Measurements from ENCODE around the gene OTOF. TPM values are rescaled to one million over a fixed set of nuclear protein-coding genes. Genes with fewer than 3 reads are reported as not detected.

Gene OTOF
- total and polyA plus RNA-seq, 9 of the 15 experiments (the other 6 are each of a cell fraction or from before 2014, with no cell fraction given), result 0.03 to 0.11 (median 0.06) TPM; not detected in 5

DNA sequence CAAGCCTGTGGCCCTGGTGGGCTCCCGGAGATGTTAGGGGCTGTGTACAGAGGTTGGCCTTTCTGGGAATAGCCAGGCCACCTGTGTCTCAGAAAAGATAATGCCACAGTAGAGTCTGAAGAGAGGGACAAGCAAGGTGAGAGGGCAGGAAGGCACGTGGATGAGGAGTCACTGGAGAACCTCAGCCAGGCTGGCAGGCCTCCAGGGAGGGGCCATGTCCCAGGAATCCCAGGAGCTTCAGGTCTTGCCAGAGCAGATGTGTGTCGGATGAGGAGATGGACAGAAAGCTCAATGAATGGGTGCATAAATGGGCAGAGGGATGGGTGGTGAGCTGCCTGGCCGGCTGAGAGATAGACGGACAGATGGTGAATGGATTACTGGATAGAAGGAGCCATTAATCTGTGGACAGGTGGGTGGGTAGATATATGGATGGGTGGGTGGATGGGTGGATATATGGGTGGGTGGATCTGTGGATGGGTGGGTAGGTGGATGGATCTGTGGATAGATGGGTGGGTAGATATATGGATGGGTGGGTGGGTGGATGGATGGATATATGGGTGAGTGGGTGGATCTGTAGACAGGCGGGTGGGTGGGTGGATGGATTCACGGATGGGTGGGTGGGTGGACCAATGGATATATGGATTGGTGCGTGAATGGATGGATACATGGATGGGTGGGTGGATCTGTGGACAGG lies 7.9 kb upstream of the OTOF start:
- Histone ChIP-seq H3K9ac (ENCODE audit: insufficient read depth in 1 of 2, low read depth in 2 of 2, low read length in 2 of 2) (no peak overlapping the region), H3K9me3 (replicated peaks; ENCODE audit: control insufficient read depth, insufficient read depth, low read depth, low read length) (no peaks in the 10 kb centered on the region; the same call in 1 of the 2 replicates), H2AFZ (ENCODE audit: low read depth, low read length) (no peak overlapping the region), H3K4me2 (ENCODE audit: insufficient read depth, low read length) (no peak overlapping the region), H3K4me1 (replicated peaks in 1 of 2; ENCODE audit: control insufficient read depth in 2 of 2, insufficient read depth in 2 of 2, low read length in 2 of 2) (peaks cover 0 to 11% of the 10 kb centered on the region in 2 experiments; a peak in 2 of 5 replicates), H3K27me3 (ENCODE audit: control insufficient read depth in 2 of 2, insufficient read depth in 2 of 2, low read length in 2 of 2) (peaks cover 2 to 48% of the 10 kb centered on the region in 2 experiments; a peak in 3 of 5 replicates), H3K9me1 (ENCODE audit: control insufficient read depth, insufficient read depth, low read length) (no peaks in the 10 kb centered on the region), H3K36me3 (ENCODE audit: control insufficient read depth, insufficient read depth, low read length) (no peaks in the 10 kb centered on the region), H3K79me2 (ENCODE audit: control insufficient read depth, insufficient read depth, low read length) (no peaks in the 10 kb centered on the region), H3K4me3 (no peak overlapping the region), H3K27ac (ENCODE audit: extremely low read depth, low read depth, low read length) (no peak overlapping the region), H4K20me1 (replicated peaks; ENCODE audit: control insufficient read depth, insufficient read depth, low read length) (no peaks in the 10 kb centered on the region)
- ChIA-PET CTCF (ENCODE audit: low intra/inter-chr PET ratio) (no interaction called here), POLR2A (interaction anchor here (0.6 to 1.0 kb wide), 2 partner anchors 10 to 888 kb away, joined by 3 to 4 read pairs; no protein-coding TSS in a partner anchor)
- FAIRE-seq, result no peak
- intact Hi-C loops (cut with micrococcal nuclease) (no loop called here), in situ Hi-C loops (cut with MboI) (no loop called here)
- TF ChIP-seq RAD21 (CRISPR knock-in tag; conservative IDR thresholded peaks at IDR 0.05 in 1 of 2, IDR thresholded peaks at IDR 0.05 in 1 of 2) (no peak), BCOR (IDR thresholded peaks at IDR 0.05) (no peak), YBX1 (IDR thresholded peaks at IDR 0.05) (no peak), EGR1 (conservative IDR thresholded peaks at IDR 0.05) (0 out of 2 replicates have a peak, but pooled peaks have one; percentile 22)
- TF ChIP-seq, protein P1, sequence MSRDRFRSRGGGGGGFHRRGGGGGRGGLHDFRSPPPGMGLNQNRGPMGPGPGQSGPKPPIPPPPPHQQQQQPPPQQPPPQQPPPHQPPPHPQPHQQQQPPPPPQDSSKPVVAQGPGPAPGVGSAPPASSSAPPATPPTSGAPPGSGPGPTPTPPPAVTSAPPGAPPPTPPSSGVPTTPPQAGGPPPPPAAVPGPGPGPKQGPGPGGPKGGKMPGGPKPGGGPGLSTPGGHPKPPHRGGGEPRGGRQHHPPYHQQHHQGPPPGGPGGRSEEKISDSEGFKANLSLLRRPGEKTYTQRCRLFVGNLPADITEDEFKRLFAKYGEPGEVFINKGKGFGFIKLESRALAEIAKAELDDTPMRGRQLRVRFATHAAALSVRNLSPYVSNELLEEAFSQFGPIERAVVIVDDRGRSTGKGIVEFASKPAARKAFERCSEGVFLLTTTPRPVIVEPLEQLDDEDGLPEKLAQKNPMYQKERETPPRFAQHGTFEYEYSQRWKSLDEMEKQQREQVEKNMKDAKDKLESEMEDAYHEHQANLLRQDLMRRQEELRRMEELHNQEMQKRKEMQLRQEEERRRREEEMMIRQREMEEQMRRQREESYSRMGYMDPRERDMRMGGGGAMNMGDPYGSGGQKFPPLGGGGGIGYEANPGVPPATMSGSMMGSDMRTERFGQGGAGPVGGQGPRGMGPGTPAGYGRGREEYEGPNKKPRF (IDR thresholded peaks at IDR 0.05; ENCODE audit: low read depth, low read length), result no peak
- ATAC-seq, result no peak
- 1% methylated on average over 6 of the region's 8 CpGs for WGBS (ENCODE audit: insufficient coverage, low coverage, missing lambda C conversion rate)
- no peak for DNase-seq (ENCODE audit: extremely low read depth in 1 of 4, low spot score in 3 of 4)
- no TSS peak for BruUV-seq (replicated peaks)
